NCI-H146 treated with DMSO at 0.1 percent for 48 hours (cell line): Measurements from ENCODE around the gene GDPD4.

ENCODE experiments used
- DNase-seq: peaks from one replicate; lab custom pipeline; 2025; ENCODE audit not compliant: unreplicated experiment; lab: John Stamatoyannopoulos, UW

Gene GDPD4

DNA sequence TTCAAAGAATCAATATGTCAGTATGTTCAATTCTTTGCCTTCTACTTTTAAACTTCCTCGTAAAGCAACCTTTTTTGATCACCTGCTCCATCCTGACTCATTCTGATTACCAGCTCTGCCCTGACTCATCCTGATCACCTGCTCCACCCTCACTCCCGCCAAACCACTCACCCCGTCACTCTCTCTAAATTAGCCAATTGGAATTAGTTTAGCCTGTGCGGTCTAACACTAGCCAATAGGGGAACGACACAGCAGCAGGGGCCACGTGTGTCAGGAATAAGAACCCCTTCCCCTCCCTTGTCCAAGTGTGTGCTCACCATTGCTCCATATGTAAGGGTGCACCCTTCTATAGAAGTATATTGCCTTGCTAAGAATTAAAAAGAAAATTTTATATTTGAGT lies 1.5 kb downstream of the GDPD4 start:
- DNase-seq, result peak; percentile 14

GRCh38 chr11:77299528-77299993 lies 1.9 kb downstream of the GDPD4 start:
- DNase-seq, result no peak

DNA sequence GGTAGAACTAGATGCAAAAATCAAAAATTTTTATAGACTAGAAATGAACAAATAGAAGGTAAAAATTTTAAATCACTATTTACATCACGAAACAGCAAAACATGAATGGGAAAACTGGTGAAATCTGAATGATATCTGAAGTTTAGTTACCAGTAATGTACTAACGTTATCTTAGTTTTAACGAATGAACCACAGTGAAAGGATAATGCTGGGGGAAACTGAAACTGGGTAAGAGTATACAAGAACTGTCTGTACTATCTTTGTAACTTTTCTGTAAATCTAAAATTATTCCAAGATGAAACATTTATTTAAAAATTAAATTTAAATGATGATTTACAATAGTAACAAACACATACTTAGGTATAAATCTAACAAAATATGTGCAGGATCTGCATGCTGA lies 7.4 kb downstream of the GDPD4 start:
- DNase-seq, result no peak

GRCh38 chr11:77289737-77290136 lies 11.7 kb downstream of the GDPD4 start:
- no peak for DNase-seq

- no peak for DNase-seq
Observed at GRCh38 chr11:77287615-77288273, 13.7 kb downstream of the GDPD4 start.

DNA sequence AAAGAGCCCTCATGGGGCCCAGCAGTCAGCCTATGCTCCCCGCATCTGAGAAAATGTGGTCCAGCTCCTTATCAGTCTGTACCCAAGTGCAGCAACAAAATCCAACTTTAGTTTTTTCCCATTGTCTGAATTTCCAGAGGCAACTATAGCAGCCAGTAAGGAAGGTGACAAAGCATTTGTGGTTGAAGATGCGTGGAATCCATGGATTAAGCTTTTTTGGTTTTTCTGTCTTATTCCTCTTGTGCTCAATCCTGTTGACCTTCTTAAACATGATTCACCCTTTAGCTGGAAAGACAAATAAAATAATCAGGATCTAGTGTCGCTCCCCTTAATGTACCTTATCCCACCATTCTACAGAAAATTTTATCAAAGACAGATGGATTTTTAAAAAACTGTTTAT lies 14.3 kb downstream of the GDPD4 start:
- no peak for DNase-seq

GRCh38 chr11:77284476-77285468 lies 16.7 kb downstream of the GDPD4 start:
- DNase-seq, result no peak

DNA sequence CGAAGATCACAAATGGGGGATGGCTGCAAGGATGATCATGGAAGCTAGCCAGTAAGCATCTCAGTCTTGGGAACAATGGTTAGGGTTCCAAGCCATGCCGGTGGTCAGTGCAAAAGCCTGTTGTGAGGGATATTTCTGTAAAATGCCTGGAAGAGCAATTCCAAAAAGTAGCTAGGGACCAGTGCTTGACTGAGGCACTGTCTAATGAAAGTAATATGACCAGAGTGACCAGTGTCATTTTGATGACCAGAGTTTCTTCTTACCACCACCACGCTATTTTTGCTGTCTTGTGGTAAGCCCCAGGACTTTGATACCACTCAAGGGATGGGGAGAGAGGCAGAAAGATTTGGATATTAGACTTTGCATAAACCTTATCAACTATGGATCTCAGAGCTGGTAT lies 18.4 kb downstream of the GDPD4 start:
- no peak for DNase-seq

- DNase-seq, result no peak
Observed at GRCh38 chr11:77278595-77279506, 22.6 kb downstream of the GDPD4 start.

GRCh38 chr11:77276271-77276670 lies 25.2 kb downstream of the GDPD4 start:
- no peak for DNase-seq

DNA sequence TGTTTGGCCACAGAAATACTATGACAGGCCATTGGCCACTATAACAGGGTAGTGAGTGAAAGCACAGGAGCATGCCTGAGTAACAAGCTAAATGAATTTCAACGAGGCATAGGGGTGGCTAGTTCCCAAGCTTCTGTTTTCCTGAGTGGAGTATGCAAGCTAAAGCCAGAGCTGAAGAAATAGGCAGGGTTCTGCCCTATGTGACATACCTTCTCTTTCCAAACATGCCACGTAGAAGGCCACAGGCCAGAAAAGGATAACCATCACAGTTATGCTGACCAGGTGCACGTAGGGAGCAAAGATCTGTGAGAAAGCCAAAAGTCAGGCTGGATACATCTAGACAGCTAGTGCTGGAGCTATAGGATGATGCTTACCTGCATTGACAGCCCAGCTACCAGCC lies 30.6 kb downstream of the GDPD4 start:
- DNase-seq, result no peak

DNA sequence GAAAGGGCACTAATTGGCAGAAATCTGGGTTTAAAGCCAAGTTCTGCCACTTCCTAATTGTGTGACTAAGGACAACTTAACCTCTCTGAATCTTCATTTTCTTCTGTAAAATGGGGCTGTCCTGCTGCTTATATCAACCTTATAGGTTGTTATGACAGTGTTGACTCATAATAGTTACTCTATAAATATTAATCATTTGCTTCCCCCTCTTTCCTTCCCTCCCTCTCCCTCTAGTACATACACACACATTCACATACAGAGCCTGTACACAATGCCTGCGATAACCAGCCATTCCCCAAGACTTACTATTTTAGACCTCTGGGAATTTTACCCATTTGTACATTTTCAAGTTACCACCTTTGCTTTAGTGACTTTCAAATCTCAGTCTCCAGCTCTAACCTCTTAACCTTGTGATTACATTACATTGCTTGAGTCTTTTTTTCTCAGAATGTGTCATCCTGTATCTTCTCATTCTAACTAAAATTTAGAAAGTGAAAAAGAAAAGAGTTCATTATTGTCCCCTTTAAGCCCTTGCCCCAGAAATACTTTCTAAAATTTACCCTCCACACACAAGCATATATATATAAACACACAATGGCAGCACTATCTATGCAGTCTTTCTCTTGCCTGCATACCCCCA lies 31.9 kb downstream of the GDPD4 start:
- DNase-seq, result no peak

GRCh38 chr11:77267962-77268361 lies 33.5 kb downstream of the GDPD4 start:
- DNase-seq, result no peak

GRCh38 chr11:77266766-77267165 lies 34.7 kb downstream of the GDPD4 start:
- no peak for DNase-seq

DNA sequence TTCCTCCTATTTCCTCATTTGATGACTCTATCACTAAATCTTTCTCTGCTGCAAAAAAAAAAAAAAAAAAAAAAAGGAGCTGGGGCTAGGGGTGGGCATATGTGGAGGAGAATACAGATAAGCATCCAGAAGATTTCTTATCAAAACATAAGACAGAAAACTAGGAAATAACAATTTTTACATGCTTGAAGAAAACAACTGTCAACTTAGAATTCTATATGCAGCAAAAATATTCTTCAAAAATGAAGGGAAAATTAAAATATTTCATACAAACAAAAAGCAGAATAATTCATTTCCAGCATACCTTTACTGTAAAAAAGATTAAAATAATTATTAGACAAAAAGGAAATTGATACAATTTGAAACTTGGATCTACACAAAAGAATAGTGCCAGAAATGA lies 38.7 kb downstream of the GDPD4 start:
- DNase-seq, result no peak

- DNase-seq, result no peak
Observed at GRCh38 chr11:77259641-77260040, 41.8 kb downstream of the GDPD4 start.

DNA sequence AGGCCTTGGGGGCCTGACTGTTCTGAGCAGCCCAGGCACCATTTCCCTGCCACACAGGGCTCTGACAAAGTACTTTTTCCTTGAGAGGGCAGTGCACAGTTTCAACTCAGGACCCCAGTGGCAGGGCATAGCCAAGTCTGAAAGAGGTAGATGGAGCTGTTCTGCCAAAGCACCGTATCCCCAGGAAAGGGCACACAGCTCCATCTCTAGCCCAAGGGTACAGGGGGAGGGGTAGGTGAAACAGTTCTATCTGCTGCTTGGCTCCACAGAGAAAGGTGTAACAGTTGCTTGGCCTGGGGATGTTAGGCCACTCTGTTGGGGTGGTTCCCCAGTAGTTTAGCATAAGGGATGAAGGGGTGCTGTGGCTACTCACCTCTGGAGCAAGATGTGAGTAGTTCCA lies 47.8 kb downstream of the GDPD4 start:
- DNase-seq, result no peak

GRCh38 chr11:77252555-77253270 lies 48.8 kb downstream of the GDPD4 start:
- DNase-seq, result no peak

DNA sequence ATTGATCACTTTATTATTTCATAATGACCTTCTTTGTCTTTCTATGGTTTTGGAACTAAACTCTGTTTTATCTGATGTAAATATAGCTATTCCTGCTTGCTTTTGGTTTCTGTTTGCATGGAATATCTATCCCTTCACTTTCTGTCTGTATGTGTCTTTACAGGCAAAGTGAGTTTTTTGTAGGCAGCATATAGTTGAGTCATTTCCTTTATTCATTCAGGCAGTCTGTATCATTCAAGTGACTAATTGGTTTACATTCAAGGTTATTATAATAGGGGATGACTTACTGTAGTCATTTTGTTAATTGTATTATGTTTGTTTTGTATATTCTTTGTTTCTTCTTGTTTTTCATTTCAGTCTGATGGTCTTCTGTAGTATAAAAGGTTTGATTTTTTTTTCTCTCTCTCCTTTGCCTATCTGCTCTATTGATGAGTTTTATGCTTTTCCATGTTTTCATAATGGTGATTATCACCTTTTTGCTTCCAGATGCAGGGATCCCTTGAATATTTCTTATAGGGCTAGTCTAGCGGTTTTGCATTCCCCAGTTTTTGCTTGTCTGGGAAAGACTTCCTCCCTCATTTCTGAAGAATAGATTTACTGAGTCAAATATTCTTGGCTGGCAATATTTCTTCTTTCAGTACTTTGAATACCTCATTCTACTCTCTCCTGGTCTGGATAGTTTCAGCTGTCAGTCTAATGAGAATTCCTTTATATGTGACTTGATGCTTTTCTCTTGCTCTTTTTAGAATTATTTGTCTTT lies 50.4 kb downstream of the GDPD4 start:
- DNase-seq, result no peak
